GM12878 (cell line): ENCODE measurements around the gene TMPRSS13.
A peak's percentile ranks its signal among the peaks of the same experiment; 100 is the strongest.

Source experiments
- REST ChIP-seq: IDR thresholded peaks from 2 replicates; pipeline ENCODE4 v1.6.1; 2012; ENCODE audit warnings: mild to moderate bottlenecking, low read depth, low read length
- SREBF2 ChIP-seq: IDR thresholded peaks from 2 replicates; pipeline ENCODE4 v1.6.1; 2012; ENCODE audit warnings: mild to moderate bottlenecking, low read length
- TCF3 ChIP-seq: IDR thresholded peaks from 2 replicates; pipeline ENCODE4 v1.6.1; 2012; ENCODE audit warnings: low read depth, mild to moderate bottlenecking, low read length, borderline replicate concordance; ENCODE audit not compliant: insufficient read depth
- TF ChIP-seq, protein P1 (sequence below), 3 experiments: IDR thresholded peaks in 2 of 3; conservative IDR thresholded peaks in 1 of 3; 2 replicates each; pipeline ENCODE4 v1.5.1; 2011; ENCODE audit warnings: low read depth in 3 of 3, low read length in 3 of 3, mild to moderate bottlenecking in 3 of 3, control low read depth in 2 of 3, moderate library complexity in 2 of 3, inconsistent platforms in 1 of 3, mixed read lengths in 1 of 3; ENCODE audit not compliant: control insufficient read depth in 2 of 3, insufficient read depth in 1 of 3; ENCODE audit errors: extremely low read depth in 1 of 3

GRCh38 chr11:117910525-117910924 is 18.7 kb downstream of the TMPRSS13 start:
- no peak for TF ChIP-seq TCF3
- TF ChIP-seq REST = no peak
- TF ChIP-seq SREBF2 = no peak
- TF ChIP-seq, protein P1, sequence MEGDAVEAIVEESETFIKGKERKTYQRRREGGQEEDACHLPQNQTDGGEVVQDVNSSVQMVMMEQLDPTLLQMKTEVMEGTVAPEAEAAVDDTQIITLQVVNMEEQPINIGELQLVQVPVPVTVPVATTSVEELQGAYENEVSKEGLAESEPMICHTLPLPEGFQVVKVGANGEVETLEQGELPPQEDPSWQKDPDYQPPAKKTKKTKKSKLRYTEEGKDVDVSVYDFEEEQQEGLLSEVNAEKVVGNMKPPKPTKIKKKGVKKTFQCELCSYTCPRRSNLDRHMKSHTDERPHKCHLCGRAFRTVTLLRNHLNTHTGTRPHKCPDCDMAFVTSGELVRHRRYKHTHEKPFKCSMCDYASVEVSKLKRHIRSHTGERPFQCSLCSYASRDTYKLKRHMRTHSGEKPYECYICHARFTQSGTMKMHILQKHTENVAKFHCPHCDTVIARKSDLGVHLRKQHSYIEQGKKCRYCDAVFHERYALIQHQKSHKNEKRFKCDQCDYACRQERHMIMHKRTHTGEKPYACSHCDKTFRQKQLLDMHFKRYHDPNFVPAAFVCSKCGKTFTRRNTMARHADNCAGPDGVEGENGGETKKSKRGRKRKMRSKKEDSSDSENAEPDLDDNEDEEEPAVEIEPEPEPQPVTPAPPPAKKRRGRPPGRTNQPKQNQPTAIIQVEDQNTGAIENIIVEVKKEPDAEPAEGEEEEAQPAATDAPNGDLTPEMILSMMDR (IDR thresholded peaks at IDR 0.05 in 2 of 3, conservative IDR thresholded peaks at IDR 0.05 in 1 of 3; ENCODE audit: control insufficient read depth in 2 of 3, extremely low read depth in 1 of 3, insufficient read depth in 1 of 3, low read depth in 3 of 3, low read length in 3 of 3) = peak in 1 of 3 experiments; percentile 3; a peak in 1 of 6 replicates
